BJ (cell line): Measurements from ENCODE around the gene MTMR1. TPM values are rescaled to one million over a fixed set of nuclear protein-coding genes. Genes with fewer than 3 reads are reported as not detected.

Source experiments
- CTCF ChIA-PET: fragments of 350-600 bp; formaldehyde crosslinking; extraction: SDS; loops from one replicate; lab custom pipeline; 2021; ENCODE audit warnings: antibody characterized with exemption, inconsistent platforms; lab: Yijun Ruan, JAX
- POLR2A ChIA-PET: fragments of 300-600 bp; sonication (Branson Sonifier 250); formaldehyde crosslinking; extraction: SDS; loops from one replicate; lab custom pipeline; 2021; ENCODE audit warnings: antibody characterized with exemption; lab: Charles Lee
- DNase-seq: peaks from one replicate; pipeline ENCODE4 v3.0.0-alpha.2; 2011; ENCODE audit warnings: low read depth
- H3K27me3 ChIP-seq: 2 replicates; pipeline ENCODE4 v1.6.0; 2011; ENCODE audit warnings: low read length; ENCODE audit not compliant: control insufficient read depth, insufficient read depth
- H3K36me3 ChIP-seq: 2 replicates; pipeline ENCODE4 v1.5.1; 2011; ENCODE audit warnings: low read length; ENCODE audit not compliant: control insufficient read depth, insufficient read depth
- H3K4me3 ChIP-seq: 2 replicates; pipeline ENCODE4 v1.5.1; 2011; ENCODE audit warnings: low read depth, mild to moderate bottlenecking, control low read depth, low read length
- polyA plus RNA-seq: library from polyadenylated mRNA; depleted of rRNA; stranded (reverse); fragments of >200 nt; gene quantifications from 2 replicates; pipeline ENCODE4 v1.2.3, GENCODE V29; 2011
- TF ChIP-seq, protein P1 (sequence below): IDR thresholded peaks from 2 replicates; pipeline ENCODE4 v1.5.1; 2011; ENCODE audit warnings: low read depth, mild to moderate bottlenecking, control low read depth, inconsistent platforms, low read length, moderate library complexity; ENCODE audit not compliant: insufficient read depth

The MTMR1 gene
- polyA plus RNA-seq, 1 experiment = 14.2 TPM

DNA sequence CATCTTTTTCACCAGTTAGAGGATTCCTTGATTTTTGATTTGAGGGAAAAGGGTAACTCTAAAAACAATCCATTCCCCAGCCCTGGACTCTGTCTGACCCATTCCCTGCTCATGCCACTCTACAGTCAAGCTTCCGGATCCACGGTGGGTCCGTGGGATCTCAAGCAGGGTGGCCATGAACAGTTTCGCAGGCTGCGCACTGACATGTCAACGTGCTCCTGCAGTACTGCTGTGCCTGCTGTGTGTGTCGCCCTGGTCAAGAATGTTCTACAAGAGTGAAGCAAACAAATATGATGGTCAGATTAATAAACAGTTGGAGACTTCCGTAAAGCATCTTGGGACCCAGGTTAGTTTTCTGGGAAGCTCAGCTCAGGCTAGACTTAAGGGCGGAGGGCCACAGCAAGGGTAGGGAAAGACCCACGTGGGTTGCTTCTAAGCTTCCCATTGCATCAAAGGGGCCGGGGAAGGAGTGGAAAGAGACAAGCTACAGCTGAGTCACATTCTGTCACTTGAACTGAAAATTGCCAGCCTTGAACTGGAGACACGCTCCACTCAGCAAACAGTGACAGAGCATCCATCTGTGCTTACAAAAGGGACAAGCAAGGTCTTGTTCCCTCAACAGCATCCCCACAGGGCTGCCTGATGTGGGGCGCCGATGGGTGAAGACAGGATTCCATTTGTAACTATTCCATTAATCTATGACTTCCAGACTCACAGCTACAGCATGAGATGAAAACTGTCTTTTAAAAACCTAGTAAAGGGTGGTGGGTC, 81.8 kb downstream of the MTMR1 start:
- Histone ChIP-seq H3K27me3 (no peaks in the 10 kb centered on the region), H3K4me3 (no peak overlapping the region), H3K36me3 (peaks cover 2% of the 10 kb centered on the region; the same call in 1 of the 2 replicates)
- CTCF ChIA-PET = interaction anchor here (7.4 kb wide), 1 partner anchor 308 kb away, joined by 91 read pairs; no protein-coding TSS in a partner anchor
- DNase-seq = no peak
- POLR2A ChIA-PET = no interaction called here
- TF ChIP-seq, protein P1, sequence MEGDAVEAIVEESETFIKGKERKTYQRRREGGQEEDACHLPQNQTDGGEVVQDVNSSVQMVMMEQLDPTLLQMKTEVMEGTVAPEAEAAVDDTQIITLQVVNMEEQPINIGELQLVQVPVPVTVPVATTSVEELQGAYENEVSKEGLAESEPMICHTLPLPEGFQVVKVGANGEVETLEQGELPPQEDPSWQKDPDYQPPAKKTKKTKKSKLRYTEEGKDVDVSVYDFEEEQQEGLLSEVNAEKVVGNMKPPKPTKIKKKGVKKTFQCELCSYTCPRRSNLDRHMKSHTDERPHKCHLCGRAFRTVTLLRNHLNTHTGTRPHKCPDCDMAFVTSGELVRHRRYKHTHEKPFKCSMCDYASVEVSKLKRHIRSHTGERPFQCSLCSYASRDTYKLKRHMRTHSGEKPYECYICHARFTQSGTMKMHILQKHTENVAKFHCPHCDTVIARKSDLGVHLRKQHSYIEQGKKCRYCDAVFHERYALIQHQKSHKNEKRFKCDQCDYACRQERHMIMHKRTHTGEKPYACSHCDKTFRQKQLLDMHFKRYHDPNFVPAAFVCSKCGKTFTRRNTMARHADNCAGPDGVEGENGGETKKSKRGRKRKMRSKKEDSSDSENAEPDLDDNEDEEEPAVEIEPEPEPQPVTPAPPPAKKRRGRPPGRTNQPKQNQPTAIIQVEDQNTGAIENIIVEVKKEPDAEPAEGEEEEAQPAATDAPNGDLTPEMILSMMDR = no peak

DNA sequence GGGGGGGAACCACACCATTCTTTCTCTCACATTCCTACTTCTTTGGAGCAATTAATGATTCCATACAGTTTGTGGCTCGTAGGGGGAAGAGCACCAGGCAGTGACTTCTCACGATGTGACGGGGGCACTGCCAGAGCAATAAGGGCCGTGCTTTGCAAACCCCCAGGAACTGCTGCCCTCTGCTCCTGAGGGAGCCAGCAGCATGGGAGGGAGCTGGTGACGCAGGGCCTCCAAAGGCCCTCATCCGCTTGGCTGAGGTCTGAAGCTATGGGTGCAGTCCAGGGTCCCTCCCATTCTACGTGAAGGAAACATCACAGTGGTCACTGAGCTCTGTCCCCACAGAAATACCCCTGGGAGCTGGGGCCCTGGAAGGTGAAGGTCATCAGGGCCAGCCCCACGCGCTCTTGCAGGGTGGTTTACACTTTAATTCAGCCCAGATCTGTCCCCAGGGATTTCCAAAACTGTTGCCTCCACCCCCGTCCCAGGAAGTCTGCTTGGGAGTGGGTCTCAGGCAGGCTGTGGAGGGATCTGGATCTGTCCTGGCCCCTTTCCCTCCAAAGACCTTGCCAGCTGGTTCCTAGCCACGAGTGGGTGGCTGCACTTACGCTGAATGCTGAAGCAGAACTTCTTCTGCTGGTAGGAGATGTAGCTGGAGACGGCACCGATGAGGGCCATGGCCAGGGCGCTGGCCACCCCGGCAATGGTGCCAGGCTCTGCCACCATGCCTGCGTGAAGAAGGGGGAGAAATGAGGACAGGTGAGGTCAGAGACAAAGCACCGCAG, 82.6 kb downstream of the MTMR1 start:
- DNase-seq = no peak
- Histone ChIP-seq H3K4me3 (no peak overlapping the region), H3K27me3 (no peaks in the 10 kb centered on the region), H3K36me3 (peaks cover 2% of the 10 kb centered on the region; the same call in 1 of the 2 replicates)
- TF ChIP-seq, protein P1 = no peak
- POLR2A ChIA-PET = no interaction called here
- CTCF ChIA-PET = interaction anchor here (7.4 kb wide), 1 partner anchor 308 kb away, joined by 91 read pairs; no protein-coding TSS in a partner anchor

DNA sequence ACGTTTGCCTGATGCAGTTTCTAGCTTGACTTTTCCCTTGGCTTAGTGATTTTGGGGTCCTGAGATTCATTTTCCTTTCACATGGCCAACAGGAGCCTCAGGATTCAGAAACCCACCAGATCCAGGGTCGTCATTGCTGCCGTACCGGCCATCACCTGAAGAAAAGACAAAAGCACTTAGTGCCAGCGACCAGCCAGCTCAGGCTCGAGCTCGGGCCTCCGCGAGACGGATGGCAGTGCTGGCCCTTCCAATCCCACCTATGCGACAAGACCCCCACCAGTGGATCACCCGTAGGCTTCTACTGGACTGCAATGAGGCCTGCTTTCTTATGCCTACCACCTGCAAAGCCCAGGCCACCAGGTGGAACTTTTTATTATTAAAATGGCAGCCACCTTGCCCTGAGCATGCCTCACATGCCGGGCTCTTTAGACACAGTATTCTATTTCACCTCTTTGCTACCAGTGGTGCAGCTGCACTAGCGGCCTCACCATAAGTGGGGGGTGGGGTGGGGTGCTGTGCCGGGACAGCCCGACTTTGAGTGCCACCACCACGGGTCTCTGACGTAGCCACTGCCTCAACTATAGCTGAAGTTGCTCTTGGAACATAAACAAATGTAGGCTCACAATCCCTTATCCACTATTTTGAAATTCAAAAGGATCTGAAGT, 84.3 kb downstream of the MTMR1 start:
- TF ChIP-seq, protein P1 = no peak
- ChIA-PET POLR2A (no interaction called here), CTCF (interaction anchor here (0.6 to 7.4 kb wide), 2 partner anchors 306 to 632 kb away, joined by 3 to 91 read pairs; no protein-coding TSS in a partner anchor)
- Histone ChIP-seq H3K4me3 (no peak overlapping the region), H3K27me3 (no peaks in the 10 kb centered on the region), H3K36me3 (peaks cover 2% of the 10 kb centered on the region; the same call in 1 of the 2 replicates)
- DNase-seq = no peak

DNA sequence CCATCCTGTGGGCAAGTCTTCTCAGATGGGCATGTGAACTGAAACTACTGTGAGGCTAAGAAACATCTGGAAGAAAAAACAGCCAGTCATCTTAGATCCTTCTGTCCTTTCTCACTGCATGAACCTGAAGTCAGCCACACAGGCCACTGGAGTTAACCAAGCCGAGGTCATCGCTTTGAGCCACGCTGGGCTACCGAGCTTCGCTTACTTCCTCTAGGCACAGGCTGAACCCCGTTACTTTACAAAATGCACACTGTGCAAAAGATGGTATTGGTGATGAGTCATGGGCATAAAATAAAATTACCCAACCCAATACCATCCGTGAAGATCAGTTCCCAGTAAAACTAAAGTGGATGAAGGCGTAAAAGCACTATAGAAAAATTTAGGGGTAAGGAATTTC, 86.2 kb downstream of the MTMR1 start:
- H3K36me3 ChIP-seq = peaks cover 2% of the 10 kb centered on the region; the same call in 1 of the 2 replicates
- no peak for DNase-seq
- ChIA-PET CTCF (no interaction called here), POLR2A (no interaction called here)
- H3K4me3 ChIP-seq = no peak overlapping the region
- H3K27me3 ChIP-seq = no peaks in the 10 kb centered on the region
- TF ChIP-seq, protein P1 = no peak
